ENCODE results near the gene GCN1. TPM values are rescaled to one million over a fixed set of nuclear protein-coding genes. Genes with fewer than 3 reads are reported as not detected.

Gene GCN1
- total RNA-seq, 2 experiments from 2014 or later, result 86.0 to 94.3 TPM

DNA sequence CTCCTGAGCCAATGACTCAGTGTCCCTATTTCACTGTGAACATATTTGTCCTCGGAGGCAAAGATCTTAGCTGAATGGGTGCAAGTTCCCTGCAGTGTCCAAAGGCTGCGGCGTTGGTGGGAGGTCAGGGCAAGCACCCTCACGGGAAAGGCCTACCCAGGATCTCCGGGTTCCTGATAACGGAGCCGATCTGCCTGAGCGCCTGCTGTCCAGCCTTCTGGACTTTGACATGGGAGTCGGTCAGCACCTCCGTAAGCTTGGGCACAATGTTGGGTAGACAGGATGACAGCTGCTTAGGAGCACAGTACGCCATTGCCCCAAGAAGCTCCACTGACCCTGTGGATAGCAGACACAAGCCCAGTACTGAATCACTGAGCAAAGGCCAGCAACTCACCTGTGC is 46.5 kb downstream of the GCN1 start:
- peaks cover 55% of the 10 kb centered on the region for H3K36me3 Mint-ChIP-seq (ENCODE audit: low read depth)
- CTCF ChIA-PET, result interaction anchor here (0.6 kb wide), 1 partner anchor 55 kb away, joined by 3 read pairs; no protein-coding TSS in a partner anchor
- H3K27me3 Mint-ChIP-seq, result no peaks in the 10 kb centered on the region
- POLR2A ChIA-PET, result interaction anchor here (0.7 to 2.9 kb wide), 3 partner anchors 19 to 118 kb away, joined by 3 to 10 read pairs (median 3); partner anchors contain the start of genes PXN and RPLP0
- no peaks in the 10 kb centered on the region for H3K4me1 Mint-ChIP-seq
- no peaks in the 10 kb centered on the region for H3K9me3 Mint-ChIP-seq
- no peak overlapping the region for H3K4me3 Mint-ChIP-seq
- H3K27ac Mint-ChIP-seq, result no peak overlapping the region
- no peak for DNase-seq

DNA sequence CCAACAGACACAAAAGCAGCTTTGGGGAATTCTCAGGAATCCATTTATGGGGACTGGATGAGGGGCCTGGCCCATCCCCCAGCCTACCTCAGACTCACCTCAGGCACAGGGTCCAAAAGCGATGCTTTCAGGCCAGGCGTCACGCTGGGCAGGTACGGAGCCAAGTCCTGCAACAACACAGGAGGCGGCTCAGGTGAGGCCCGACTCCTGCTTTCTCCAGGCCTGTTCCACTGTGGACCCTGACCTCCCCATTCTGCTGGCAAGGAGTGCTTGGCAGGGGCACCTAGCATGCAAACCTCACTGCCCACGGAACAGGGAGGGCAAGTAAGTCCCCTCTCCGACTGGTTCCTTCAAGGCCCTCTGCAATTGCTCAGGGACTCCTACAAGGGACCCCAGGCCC is 49.4 kb downstream of the GCN1 start:
- Mint-ChIP-seq H3K36me3 (ENCODE audit: low read depth) (peaks cover 68% of the 10 kb centered on the region), H3K27ac (no peak overlapping the region), H3K27me3 (no peaks in the 10 kb centered on the region), H3K4me3 (no peak overlapping the region), H3K9me3 (no peaks in the 10 kb centered on the region), H3K4me1 (no peaks in the 10 kb centered on the region)
- CTCF ChIA-PET, result no interaction called here
- DNase-seq, result no peak
- POLR2A ChIA-PET, result interaction anchor here (2.9 kb wide), 1 partner anchor 56 kb away, joined by 10 read pairs; the partner anchor contains the start of gene RPLP0

DNA sequence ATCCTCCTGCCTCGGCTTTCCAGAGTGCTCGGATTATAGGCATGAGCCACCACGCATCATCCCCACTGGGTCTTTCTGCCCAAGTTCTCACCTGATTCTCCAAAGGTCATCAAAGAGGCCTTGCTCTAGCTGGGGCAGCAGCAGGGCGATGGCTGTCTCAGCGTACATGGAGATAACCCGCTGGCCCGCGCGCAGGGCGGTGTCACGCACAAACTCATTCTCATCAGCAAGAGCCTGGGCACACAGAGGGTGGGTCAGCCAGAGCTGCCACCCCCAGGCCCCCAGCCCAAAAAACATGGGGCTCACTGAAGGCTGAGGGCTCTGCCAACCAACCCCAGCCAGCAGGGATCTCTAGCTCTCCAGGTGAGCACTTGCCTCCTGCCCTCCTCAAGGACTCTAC is 50.3 kb downstream of the GCN1 start:
- Mint-ChIP-seq H3K4me1 (no peaks in the 10 kb centered on the region), H3K9me3 (no peaks in the 10 kb centered on the region), H3K27me3 (no peaks in the 10 kb centered on the region), H3K36me3 (ENCODE audit: low read depth) (peaks cover 67% of the 10 kb centered on the region), H3K27ac (no peak overlapping the region), H3K4me3 (no peak overlapping the region)
- ChIA-PET POLR2A (no interaction called here), CTCF (no interaction called here)
- DNase-seq, result no peak

DNA sequence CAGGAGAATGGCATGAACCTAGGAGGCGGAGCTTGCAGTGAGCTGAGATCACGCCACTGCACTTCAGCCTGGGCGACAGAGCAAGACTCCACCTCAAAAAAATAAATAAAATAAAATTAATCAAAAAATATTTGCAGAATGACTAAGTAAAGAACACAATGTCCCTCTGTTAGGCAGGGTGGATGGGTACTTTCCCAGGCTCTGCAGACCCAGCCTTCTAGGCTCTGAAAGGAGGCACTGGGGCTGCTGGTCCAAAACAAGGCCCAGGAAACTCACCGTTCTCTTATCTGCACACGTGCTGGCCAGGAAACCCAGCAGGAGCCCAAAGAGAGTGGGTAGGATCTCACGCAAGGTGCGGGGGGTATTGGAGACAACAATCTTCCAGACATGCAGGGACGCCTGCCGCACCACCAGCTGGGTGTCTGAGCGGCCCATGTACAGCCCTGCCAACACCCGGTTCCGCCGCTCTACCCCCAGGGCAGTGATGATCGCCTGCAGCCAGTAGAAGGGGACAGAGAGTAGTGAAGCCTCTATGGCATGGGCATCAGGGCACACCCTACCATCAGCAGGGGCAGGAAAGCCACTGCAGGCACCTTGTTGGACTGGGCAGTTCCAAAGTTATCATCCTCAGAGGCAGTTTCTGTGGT is 52.2 kb downstream of the GCN1 start:
- Mint-ChIP-seq H3K9me3 (no peaks in the 10 kb centered on the region), H3K36me3 (ENCODE audit: low read depth) (peaks cover 67% of the 10 kb centered on the region), H3K27me3 (no peaks in the 10 kb centered on the region), H3K27ac (no peak overlapping the region), H3K4me3 (no peak overlapping the region), H3K4me1 (no peaks in the 10 kb centered on the region)
- CTCF ChIA-PET, result no interaction called here
- POLR2A ChIA-PET, result no interaction called here
- DNase-seq, result no peak

DNA sequence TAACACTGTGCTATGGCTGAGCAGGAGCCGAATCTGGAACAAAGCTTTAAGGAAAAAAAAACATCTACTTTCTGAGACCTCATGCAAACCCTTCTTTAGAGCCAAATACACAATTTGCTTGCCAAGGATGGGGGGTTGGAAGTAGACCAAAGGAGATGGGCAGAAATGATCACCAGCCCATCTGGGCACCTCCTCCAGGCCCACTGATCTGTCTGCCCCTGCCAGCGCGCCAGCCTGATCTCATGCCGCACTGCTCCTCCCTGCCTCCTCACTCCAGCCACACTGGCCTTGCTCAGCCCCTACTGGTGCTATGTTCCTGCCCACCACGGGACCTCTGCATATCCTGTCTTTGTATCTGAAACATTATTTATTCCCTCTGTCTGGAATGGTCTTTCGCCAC is 53.2 kb downstream of the GCN1 start:
- CTCF ChIA-PET, result no interaction called here
- Mint-ChIP-seq H3K27me3 (no peaks in the 10 kb centered on the region), H3K9me3 (no peaks in the 10 kb centered on the region), H3K36me3 (ENCODE audit: low read depth) (peaks cover 70% of the 10 kb centered on the region), H3K27ac (no peak overlapping the region), H3K4me3 (no peak overlapping the region), H3K4me1 (no peaks in the 10 kb centered on the region)
- no peak for DNase-seq
- POLR2A ChIA-PET, result no interaction called here

DNA sequence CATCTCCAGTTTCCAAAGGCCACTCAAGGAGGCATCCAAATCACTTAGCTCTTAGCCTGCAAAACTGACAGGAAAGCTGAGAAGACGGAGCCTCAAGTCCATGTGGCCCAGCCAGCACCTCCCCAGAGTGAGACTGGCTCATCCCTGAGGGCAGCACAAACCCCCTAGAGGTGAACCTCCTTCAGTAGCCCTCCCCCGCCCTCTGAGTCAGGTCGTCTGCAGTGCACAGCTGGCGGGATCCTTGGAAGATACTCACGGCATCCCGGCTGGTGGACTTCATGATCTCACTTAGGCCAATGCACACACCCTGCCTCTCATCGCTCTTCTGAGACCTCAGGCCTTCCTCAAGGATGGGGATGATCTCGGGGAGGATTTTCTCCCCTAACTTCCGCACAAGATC is 53.9 kb downstream of the GCN1 start:
- POLR2A ChIA-PET, result no interaction called here
- Mint-ChIP-seq H3K27me3 (no peaks in the 10 kb centered on the region), H3K4me3 (no peak overlapping the region), H3K4me1 (no peaks in the 10 kb centered on the region), H3K9me3 (no peaks in the 10 kb centered on the region), H3K36me3 (ENCODE audit: low read depth) (peaks cover 76% of the 10 kb centered on the region), H3K27ac (no peak overlapping the region)
- DNase-seq, result no peak
- CTCF ChIA-PET, result no interaction called here

DNA sequence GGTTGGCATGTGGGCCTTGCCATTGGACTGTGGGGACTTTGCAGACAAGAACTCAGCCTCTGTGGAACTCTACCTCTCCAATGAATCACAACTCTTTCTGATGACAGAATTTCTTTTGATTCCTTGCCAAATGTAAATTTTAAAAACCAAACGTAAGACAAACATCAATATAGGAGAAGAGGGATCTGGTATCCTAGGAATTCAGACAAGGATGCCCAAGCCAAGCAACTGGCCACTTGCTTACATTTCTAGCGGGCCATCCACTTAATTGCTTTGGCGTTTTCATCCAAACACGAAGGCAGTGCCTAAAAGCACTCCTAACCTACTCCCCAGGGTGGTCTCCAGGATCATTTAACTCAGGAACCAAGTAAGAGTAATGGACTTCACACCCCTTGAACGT is 54.6 kb downstream of the GCN1 start:
- ChIA-PET POLR2A (no interaction called here), CTCF (no interaction called here)
- H3K9me3 Mint-ChIP-seq, result no peaks in the 10 kb centered on the region
- H3K4me3 Mint-ChIP-seq, result no peak overlapping the region
- no peaks in the 10 kb centered on the region for H3K27me3 Mint-ChIP-seq
- no peak overlapping the region for H3K27ac Mint-ChIP-seq
- no peak for DNase-seq
- H3K4me1 Mint-ChIP-seq, result no peaks in the 10 kb centered on the region
- H3K36me3 Mint-ChIP-seq (ENCODE audit: low read depth), result peaks cover 76% of the 10 kb centered on the region

DNA sequence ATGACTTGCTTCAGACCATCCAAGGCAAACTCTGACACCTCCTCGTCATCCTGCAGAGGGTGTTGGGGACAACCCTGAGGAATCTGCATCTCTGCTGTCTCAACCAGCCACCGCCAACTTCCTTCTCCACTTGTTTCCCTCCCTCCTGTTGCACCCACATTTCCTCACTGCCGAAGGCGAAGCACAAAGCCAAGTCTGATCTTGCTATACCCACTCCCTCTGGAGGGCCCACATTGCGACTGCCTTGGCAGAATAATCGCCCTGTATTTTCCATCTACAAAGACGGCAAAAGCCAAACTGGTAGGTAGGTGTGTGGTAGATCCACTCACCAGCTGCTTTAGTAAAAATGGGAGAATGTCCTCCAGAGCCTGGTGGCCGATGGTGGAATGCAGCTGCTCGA is 56.1 kb downstream of the GCN1 start:
- no peaks in the 10 kb centered on the region for H3K27me3 Mint-ChIP-seq
- peaks cover 79% of the 10 kb centered on the region for H3K36me3 Mint-ChIP-seq (ENCODE audit: low read depth)
- no peaks in the 10 kb centered on the region for H3K4me1 Mint-ChIP-seq
- no peak overlapping the region for H3K4me3 Mint-ChIP-seq
- POLR2A ChIA-PET, result no interaction called here
- CTCF ChIA-PET, result no interaction called here
- no peak for DNase-seq
- H3K9me3 Mint-ChIP-seq, result no peaks in the 10 kb centered on the region
- H3K27ac Mint-ChIP-seq, result no peak overlapping the region

DNA sequence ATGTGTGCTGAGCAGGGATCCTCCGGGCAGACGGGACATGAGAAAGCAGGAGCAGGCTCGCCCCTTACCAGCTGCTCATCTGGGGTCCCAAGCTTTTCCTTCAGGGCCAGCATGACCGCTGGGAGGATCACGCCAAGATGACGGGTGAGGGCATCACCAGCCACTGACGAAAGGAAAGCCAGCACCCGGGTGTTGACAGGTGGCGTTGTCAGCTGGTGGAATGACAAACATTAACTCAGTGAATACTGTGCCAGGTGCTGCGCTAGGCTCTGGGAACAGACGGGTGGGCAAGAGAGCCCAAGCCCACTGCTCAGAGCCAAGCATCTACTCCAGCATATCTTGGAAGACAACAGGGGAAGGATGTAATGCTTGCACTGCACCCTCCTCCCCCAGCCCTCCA is 56.7 kb downstream of the GCN1 start:
- CTCF ChIA-PET, result no interaction called here
- POLR2A ChIA-PET, result no interaction called here
- DNase-seq, result no peak
- Mint-ChIP-seq H3K36me3 (ENCODE audit: low read depth) (peaks cover 79% of the 10 kb centered on the region), H3K4me1 (no peaks in the 10 kb centered on the region), H3K4me3 (no peak overlapping the region), H3K27ac (no peak overlapping the region), H3K27me3 (no peaks in the 10 kb centered on the region), H3K9me3 (no peaks in the 10 kb centered on the region)

DNA sequence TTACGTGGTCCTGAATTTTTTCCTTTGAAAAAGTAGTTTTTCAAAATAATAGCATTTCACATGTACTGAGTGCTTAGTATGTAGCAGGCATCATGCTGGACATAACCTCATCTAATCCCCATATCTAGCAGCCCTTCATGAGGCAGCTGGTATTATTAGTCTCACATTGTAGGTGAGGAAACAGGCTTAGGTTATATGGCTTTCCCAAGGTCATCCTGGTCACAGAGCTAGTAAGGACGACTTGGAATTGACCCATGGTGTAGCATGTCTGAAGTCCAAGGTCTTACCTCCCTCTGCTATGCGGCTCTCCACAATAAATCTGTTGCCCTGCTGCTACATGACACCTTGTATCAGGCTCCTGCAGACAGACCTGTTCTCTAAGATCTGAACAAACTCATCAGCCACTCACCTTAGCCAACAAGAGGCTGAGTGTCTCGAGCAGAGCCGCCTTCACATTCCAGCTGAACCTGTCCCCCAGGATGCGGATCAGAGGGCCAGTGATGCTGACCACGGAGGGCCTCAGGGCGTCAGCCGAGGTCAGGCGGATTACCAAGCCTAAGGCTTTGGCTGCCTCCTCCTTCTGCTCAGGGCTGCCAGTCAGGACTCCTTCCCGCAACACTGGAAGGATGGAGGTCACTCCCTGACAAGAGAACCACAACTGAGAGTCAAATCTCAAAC is 58.3 kb downstream of the GCN1 start:
- H3K27ac Mint-ChIP-seq, result no peak overlapping the region
- no peaks in the 10 kb centered on the region for H3K27me3 Mint-ChIP-seq
- H3K9me3 Mint-ChIP-seq, result no peaks in the 10 kb centered on the region
- no peaks in the 10 kb centered on the region for H3K4me1 Mint-ChIP-seq
- no peak overlapping the region for H3K4me3 Mint-ChIP-seq
- ChIA-PET POLR2A (interaction anchor here (0.9 kb wide), 1 partner anchor 19 kb away, joined by 3 read pairs; the partner anchor contains the start of gene RAB35), CTCF (no interaction called here)
- H3K36me3 Mint-ChIP-seq (ENCODE audit: low read depth), result peaks cover 81% of the 10 kb centered on the region
- DNase-seq, result no peak

DNA sequence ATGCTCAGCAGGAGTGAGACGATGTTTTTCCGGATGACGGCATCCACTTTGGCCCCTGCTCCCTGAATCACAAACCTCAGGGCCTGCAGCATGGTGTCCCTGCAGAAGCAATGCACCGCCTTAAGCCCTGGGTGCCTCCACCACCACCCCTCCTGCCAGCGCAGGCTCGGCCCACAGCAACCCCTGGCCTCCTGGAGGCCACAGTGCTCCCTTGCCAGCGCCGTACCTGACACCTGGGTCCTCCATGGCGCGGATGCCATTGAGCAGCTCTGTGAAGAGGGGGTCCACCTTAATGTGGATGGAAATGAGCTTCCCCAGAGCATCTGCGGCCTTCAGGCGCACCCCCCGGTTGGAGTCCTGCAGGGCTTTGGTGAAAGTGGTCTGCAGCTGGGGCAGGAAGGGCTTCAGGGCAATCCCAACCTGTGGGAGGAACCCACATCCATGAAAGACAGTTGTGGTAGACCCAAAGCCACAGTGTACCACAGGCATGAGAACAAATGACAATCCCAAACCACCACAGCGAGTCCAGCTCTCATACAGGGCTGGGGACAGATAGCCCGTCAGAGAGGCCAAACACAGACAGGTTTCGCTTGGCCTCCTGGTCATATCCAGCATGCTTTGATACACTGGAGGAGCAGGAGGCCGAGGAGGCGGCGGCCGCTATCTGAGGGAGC is 60.1 kb downstream of the GCN1 start:
- no peak overlapping the region for H3K4me3 Mint-ChIP-seq
- no peaks in the 10 kb centered on the region for H3K9me3 Mint-ChIP-seq
- no peak overlapping the region for H3K27ac Mint-ChIP-seq
- H3K27me3 Mint-ChIP-seq, result no peaks in the 10 kb centered on the region
- DNase-seq, result no peak
- CTCF ChIA-PET, result no interaction called here
- POLR2A ChIA-PET, result interaction anchor here (1.6 kb wide), 1 partner anchor 17 kb away, joined by 4 read pairs; the partner anchor contains the start of gene RAB35
- H3K4me1 Mint-ChIP-seq, result no peaks in the 10 kb centered on the region
- H3K36me3 Mint-ChIP-seq (ENCODE audit: low read depth), result peaks cover 78% of the 10 kb centered on the region

DNA sequence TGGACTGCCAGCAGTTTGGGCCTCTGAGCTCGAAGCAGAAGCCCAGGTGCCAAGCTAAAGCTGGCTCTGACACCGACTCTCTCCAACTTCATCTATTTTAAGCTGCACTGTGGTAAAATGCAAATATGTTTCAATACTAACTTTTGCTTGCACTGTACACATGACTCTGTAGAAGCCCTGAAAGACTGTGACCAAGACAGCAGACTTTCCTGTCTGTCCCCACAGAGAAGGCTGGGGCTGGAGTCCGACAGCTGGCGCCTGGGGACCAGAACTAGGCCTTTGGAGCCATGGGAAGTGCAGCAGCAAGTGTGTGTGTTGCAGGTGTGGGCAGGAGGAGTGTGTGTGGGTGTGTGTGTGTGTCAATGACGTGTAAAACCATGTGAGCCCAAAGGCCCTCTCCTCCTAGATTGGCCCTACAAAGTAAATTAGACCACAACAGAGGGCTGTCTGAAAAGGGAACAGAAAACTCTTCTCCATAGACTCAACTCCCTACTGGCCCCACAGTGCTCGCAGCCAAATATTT is 61.6 kb downstream of the GCN1 start:
- POLR2A ChIA-PET, result interaction anchor here (1.1 to 1.5 kb wide), 3 partner anchors 13 to 22 kb away, joined by 3 to 9 read pairs (median 3); partner anchors contain the start of gene RAB35
- no peaks in the 10 kb centered on the region for H3K4me1 Mint-ChIP-seq
- no peak for DNase-seq
- H3K27ac Mint-ChIP-seq, result no peak overlapping the region
- H3K9me3 Mint-ChIP-seq, result no peaks in the 10 kb centered on the region
- H3K36me3 Mint-ChIP-seq (ENCODE audit: low read depth), result peaks cover 80% of the 10 kb centered on the region
- CTCF ChIA-PET, result no interaction called here
- no peaks in the 10 kb centered on the region for H3K27me3 Mint-ChIP-seq
- no peak overlapping the region for H3K4me3 Mint-ChIP-seq

DNA sequence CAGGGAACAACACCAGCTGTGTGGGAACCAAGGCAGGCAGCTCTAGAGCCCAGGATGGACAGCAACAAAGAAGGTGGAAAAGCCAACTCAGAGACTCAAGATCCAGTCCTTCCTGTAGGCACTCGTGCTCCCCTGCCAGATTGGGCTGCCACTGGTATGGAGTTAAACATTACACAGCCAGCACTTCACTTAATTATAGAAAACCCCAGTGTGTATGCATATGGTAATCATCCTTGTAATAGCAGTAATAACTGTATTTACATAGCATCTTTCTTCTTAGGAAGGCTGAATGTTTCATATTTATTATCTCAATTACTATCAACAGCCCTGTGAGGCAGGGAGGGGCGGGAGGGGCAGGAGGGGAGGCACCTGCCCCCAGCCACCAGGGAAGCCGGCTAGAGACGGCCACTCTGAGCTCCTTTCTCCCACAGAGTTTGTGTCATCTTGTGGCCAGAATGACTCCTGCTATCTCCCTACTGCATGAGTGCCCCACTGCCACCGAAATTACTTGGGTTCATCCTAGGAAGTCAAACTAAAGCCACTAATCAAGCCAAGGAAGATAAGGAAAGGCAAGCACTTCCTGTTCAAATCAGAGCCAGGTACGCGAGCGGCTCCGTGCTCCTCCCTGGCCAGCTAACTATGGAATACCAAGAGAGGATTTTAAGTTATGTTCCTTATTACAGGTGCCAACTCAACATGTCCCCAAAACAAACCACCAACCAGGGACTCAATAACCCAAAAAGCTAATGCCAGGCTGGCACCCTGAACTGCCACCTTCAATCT is 62.3 kb downstream of the GCN1 start:
- no peak overlapping the region for H3K27ac Mint-ChIP-seq
- DNase-seq, result no peak
- H3K4me3 Mint-ChIP-seq, result no peak overlapping the region
- ChIA-PET POLR2A (interaction anchor here (1.1 to 1.5 kb wide), 3 partner anchors 12 to 21 kb away, joined by 3 to 9 read pairs (median 3); partner anchors contain the start of gene RAB35), CTCF (no interaction called here)
- no peaks in the 10 kb centered on the region for H3K9me3 Mint-ChIP-seq
- H3K27me3 Mint-ChIP-seq, result no peaks in the 10 kb centered on the region
- peaks cover 80% of the 10 kb centered on the region for H3K36me3 Mint-ChIP-seq (ENCODE audit: low read depth)
- peaks cover 7% of the 10 kb centered on the region for H3K4me1 Mint-ChIP-seq
